HepG2 (cell line): ENCODE measurements around the gene TRANK1. TPM values are rescaled to one million over a fixed set of nuclear protein-coding genes. Genes with fewer than 3 reads are reported as not detected.
A peak's percentile ranks its signal among the peaks of the same experiment; 100 is the strongest.

Experiments used
- ATAC-seq: fragments of 200-7000 bp; cut with Tn5 transposase; 3 replicates; pipeline ENCODE4 v1.9.1; 2020; ENCODE audit warnings: mild to moderate bottlenecking, moderate library complexity
- BruUV-seq: library from RNA; stranded (reverse); fragments of 400-500 nt; replicated peaks from 2 replicates; lab custom pipeline; 2021; lab: Mats Ljungman, UMichigan
- CTCF ChIA-PET: fragments of 300-600 bp; formaldehyde crosslinking; extraction: SDS; loops from one replicate; lab custom pipeline; 2021; ENCODE audit warnings: low total read pairs, inconsistent platforms, low intra/inter-chr PET ratio; lab: Yijun Ruan, JAX
- POLR2A ChIA-PET: fragments of 350-600 bp; sonication (Branson Sonifier 250); formaldehyde crosslinking; loops from one replicate; lab custom pipeline; 2020; ENCODE audit warnings: antibody characterized with exemption, inconsistent platforms; lab: Yijun Ruan, JAX
- DNase-seq: peaks from one replicate; pipeline ENCODE4 v3.0.0-alpha.2; 2015; ENCODE audit warnings: low spot score
- FAIRE-seq: peaks from 3 replicates; lab custom pipeline; 2011; peaks lifted over from hg19 to GRCh38; lab: Jason Lieb, UNC
- H2AFZ ChIP-seq: one replicate; pipeline ENCODE4 v1.6.1; 2011; ENCODE audit warnings: low read length, inconsistent platforms
- H3K27ac ChIP-seq: fragments of 300-600 bp; 3 replicates; pipeline ENCODE4 v1.8.0; 2011; ENCODE audit warnings: mixed run types, mild to moderate bottlenecking, mixed read lengths, low read length, inconsistent platforms; ENCODE audit not compliant: insufficient read depth; ENCODE audit errors: extremely low read length
- H3K27me3 ChIP-seq, 2 experiments: fragments of 200-600 bp in 1 of 2; 2 replicates in 1 of 2; 3 replicates in 1 of 2; pipeline versions ENCODE4 v1.6.0 to v1.8.0; 2011; ENCODE audit warnings: low read length in 2 of 2, mild to moderate bottlenecking in 2 of 2, moderate library complexity in 2 of 2, inconsistent platforms in 1 of 2; ENCODE audit not compliant: insufficient read depth in 2 of 2, control insufficient read depth in 1 of 2
- H3K36me3 ChIP-seq, 2 experiments: fragments of 200-600 bp in 1 of 2; replicated peaks in 1 of 2; 2 replicates in 1 of 2; 3 replicates in 1 of 2; pipeline versions ENCODE4 v1.5.1 to v1.8.0; 2011; ENCODE audit warnings: low read length in 2 of 2, inconsistent platforms in 1 of 2; ENCODE audit not compliant: insufficient read depth in 2 of 2, control insufficient read depth in 1 of 2
- H3K4me1 ChIP-seq: 2 replicates; pipeline ENCODE4 v1.5.1; 2012; ENCODE audit warnings: low read length, inconsistent platforms; ENCODE audit not compliant: insufficient read depth
- H3K4me2 ChIP-seq: 2 replicates; pipeline ENCODE4 v1.6.0; 2011; ENCODE audit warnings: low read depth, low read length, inconsistent platforms
- H3K4me3 ChIP-seq, 3 experiments: fragments of 200-600 bp in 1 of 3; sonication (generic), shearing (Covaris generic) in 1 of 3; replicated peaks in 1 of 3; 2 replicates each; pipeline ENCODE4 v1.5.1; 2011 to 2016; ENCODE audit warnings: low read length in 3 of 3, inconsistent platforms in 2 of 3, low read depth in 2 of 3, mild to moderate bottlenecking in 2 of 3, control low read depth in 1 of 3, mixed read lengths in 1 of 3; ENCODE audit not compliant: insufficient read depth in 1 of 3
- H3K79me2 ChIP-seq: one replicate; pipeline ENCODE4 v1.6.1; 2011; ENCODE audit warnings: low read length, inconsistent platforms; ENCODE audit not compliant: insufficient read depth
- H3K9ac ChIP-seq: 2 replicates; pipeline ENCODE4 v1.6.0; 2011; ENCODE audit warnings: mild to moderate bottlenecking, low read depth, low read length, inconsistent platforms; ENCODE audit not compliant: insufficient read depth
- H3K9me3 ChIP-seq: 2 replicates; pipeline ENCODE4 v1.5.1; 2012; ENCODE audit warnings: mild to moderate bottlenecking, low read length
- H4K20me1 ChIP-seq: 2 replicates; pipeline ENCODE4 v1.6.0; 2011; ENCODE audit warnings: inconsistent platforms, mild to moderate bottlenecking, low read length, moderate library complexity; ENCODE audit not compliant: insufficient read depth
- HOXA9 ChIP-seq: sonication (generic); formaldehyde crosslinking; IDR thresholded peaks from 2 replicates; pipeline ENCODE4 v1.8.1; 2022; ENCODE audit warnings: missing genetic modification reagents, mild to moderate bottlenecking, moderate library complexity, borderline replicate concordance
- IRF1 ChIP-seq: sonication (generic); formaldehyde crosslinking; IDR thresholded peaks from 2 replicates; pipeline ENCODE4 v1.4.0; 2020; ENCODE audit warnings: low read depth, mild to moderate bottlenecking, missing genetic modification reagents
- POLR2AphosphoS5 ChIP-seq: IDR thresholded peaks from 2 replicates; pipeline ENCODE4 v1.6.1; 2012; ENCODE audit warnings: low read depth, low read length
- RBFOX2 ChIP-seq: fragments of 200-400 bp; formaldehyde crosslinking; IDR thresholded peaks from 2 replicates; pipeline ENCODE4 v1.6.1; 2017; ENCODE audit warnings: low read depth, mild to moderate bottlenecking, low read length
- RBM22 ChIP-seq: fragments of 200-400 bp; formaldehyde crosslinking; optimal IDR thresholded peaks from 2 replicates; pipeline ENCODE3; 2017; ENCODE audit warnings: mild to moderate bottlenecking, low read length, moderate library complexity
- ZMYM2 ChIP-seq: sonication (generic); formaldehyde crosslinking; IDR thresholded peaks from 2 replicates; pipeline ENCODE4 v1.8.0; 2022; ENCODE audit warnings: mild to moderate bottlenecking, missing genetic modification reagents
- WGBS: methylation state at CpG from one replicate; pipeline ENCODE4 v1.1.6; 2017; ENCODE audit warnings: low lambda C conversion rate; 5-methylcytosine and 5-hydroxymethylcytosine counted together
- in situ Hi-C: cut with HindIII; loops from 2 replicates; pipeline ENCODE4 v1.10.0; 2017; ENCODE audit warnings: low pct_unique_long_range_greater_than_20kb; ENCODE audit not compliant: extremely low pct_ligation_motif_present
- intact Hi-C: fragments of 100-400 bp; cut with micrococcal nuclease; formaldehyde crosslinking; loops from one replicate; pipeline ENCODE4 v1.10.0; 2022; ENCODE audit not compliant: unreplicated experiment
- polyA plus RNA-seq, 8 experiments: library from polyadenylated mRNA; depleted of rRNA in 3 of 8; stranded (reverse) in 7 of 8; unstranded in 1 of 8; fragments of >200 nt; fragmentation: Illumina TruSeq in 4 of 8; extraction: Trizol in 4 of 8; gene quantifications; 2 replicates each; pipeline versions ENCODE4 v1.2.1 to v1.2.3, GENCODE V29; 2011 to 2016; ENCODE audit warnings: low read depth in 4 of 8, missing spikeins in 1 of 8, mixed read lengths in 1 of 8; ENCODE audit not compliant: insufficient read depth in 1 of 8
- total RNA-seq, 5 experiments: library from RNA; depleted of rRNA; stranded (reverse); fragments of >200 nt; fragmentation: Illumina TruSeq; extraction: Trizol; gene quantifications; 2 replicates each; pipeline ENCODE4 v1.2.3, GENCODE V29; 2016; ENCODE audit warnings: low read depth in 1 of 5

TRANK1 gene
- total and polyA plus RNA-seq, 2 of the 13 experiments (the other 11 are each of a cell fraction or from before 2014, with no cell fraction given), result 0.13 to 0.32 TPM

DNA sequence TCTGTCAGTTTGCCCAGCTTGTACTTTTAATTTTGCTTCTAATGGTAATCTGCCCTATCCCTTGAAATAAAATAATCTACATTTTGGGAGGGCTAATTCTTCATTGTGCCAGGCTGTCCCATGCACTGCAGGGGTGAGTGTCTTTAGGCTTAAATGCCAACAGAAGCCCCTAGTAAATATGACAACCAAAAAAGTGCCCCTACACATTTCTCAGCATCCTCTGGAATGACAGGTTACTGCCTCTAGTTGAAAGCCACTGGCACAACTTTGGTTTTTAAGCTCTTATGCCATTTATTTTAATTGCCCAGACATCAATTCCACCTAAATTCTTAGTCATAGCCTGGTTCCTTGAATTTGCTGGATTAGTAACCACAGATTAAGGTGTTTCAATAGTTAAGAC lies 44.7 kb upstream of the TRANK1 start:
- no peaks in the 10 kb centered on the region; a peak in 1 of 5 replicates for H3K27me3 ChIP-seq
- H3K4me1 ChIP-seq, result peaks cover 42% of the 10 kb centered on the region
- peaks cover 3 to 27% of the 10 kb centered on the region in 2 experiments; a peak in 4 of 5 replicates for H3K36me3 ChIP-seq
- intact Hi-C loops, result no loop called here
- no peak overlapping the region for H2AFZ ChIP-seq
- no peaks in the 10 kb centered on the region for H3K9me3 ChIP-seq
- H3K9ac ChIP-seq, result peak overlapping the region; percentile 31
- no peak overlapping the region for H3K27ac ChIP-seq
- no TSS peak for BruUV-seq
- H3K79me2 ChIP-seq, result peaks cover 54% of the 10 kb centered on the region
- no peak for TF ChIP-seq ZMYM2 (CRISPR knock-in tag)
- 0 out of 2 replicates have a peak, but pooled peaks have one; percentile 0 for TF ChIP-seq POLR2AphosphoS5
- TF ChIP-seq RBM22, result peak; percentile 29
- TF ChIP-seq, all 625 proteins: peak for 2
- Histone ChIP-seq H3K4me3 (peak overlapping the region in 2 of 3 experiments; percentile 72 to 89; a peak in 2 of 6 replicates), H4K20me1 (peaks cover 20% of the 10 kb centered on the region), H3K4me2 (peak overlapping the region; percentile 88)
- no peak for ATAC-seq
- ChIA-PET CTCF (no interaction called here), POLR2A (no interaction called here)
- in situ Hi-C loops, result no loop called here
- no peak for DNase-seq
- no peak for FAIRE-seq

DNA sequence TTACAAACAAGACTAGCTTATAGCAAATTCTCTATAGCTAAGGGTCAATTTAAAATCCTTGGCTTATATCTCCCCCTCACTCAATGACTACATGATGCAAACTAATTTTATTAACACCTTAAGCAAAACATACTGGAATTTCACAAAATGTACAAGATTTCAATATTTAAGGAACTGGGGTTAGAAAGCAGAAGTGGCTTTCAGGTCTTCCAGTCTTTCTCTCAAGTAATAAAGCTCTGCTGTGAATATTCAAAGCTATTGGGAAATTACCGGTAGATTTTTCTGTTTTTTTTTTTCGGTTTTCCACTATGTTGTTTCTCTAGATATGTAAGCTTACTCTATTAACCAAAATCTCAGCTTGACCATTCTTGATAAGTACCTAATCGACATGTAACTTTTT lies 44.2 kb upstream of the TRANK1 start:
- Histone ChIP-seq H3K4me1 (peaks cover 38% of the 10 kb centered on the region), H3K9me3 (no peaks in the 10 kb centered on the region), H3K79me2 (peaks cover 48% of the 10 kb centered on the region), H3K36me3 (peaks cover 4 to 31% of the 10 kb centered on the region in 2 experiments; a peak in 4 of 5 replicates), H3K27ac (no peak overlapping the region), H3K27me3 (no peaks in the 10 kb centered on the region; a peak in 1 of 5 replicates), H4K20me1 (peaks cover 20% of the 10 kb centered on the region), H3K9ac (no peak overlapping the region), H2AFZ (no peak overlapping the region), H3K4me3 (peak overlapping the region in 1 of 3 experiments; percentile 89; a peak in 1 of 6 replicates), H3K4me2 (peak overlapping the region; percentile 88)
- TF ChIP-seq RBFOX2 (peak; percentile 37; the same call in 1 of the 2 replicates), IRF1 (no peak), HOXA9 (CRISPR knock-in tag) (no peak)
- FAIRE-seq, result no peak
- ChIA-PET CTCF (no interaction called here), POLR2A (no interaction called here)
- BruUV-seq, result no TSS peak
- DNase-seq, result no peak
- in situ Hi-C loops, result no loop called here
- WGBS, result 91% methylated on average over 3 of the region's 3 CpGs
- intact Hi-C loops, result no loop called here
- ATAC-seq, result no peak
